ENCODE results near the gene GTF2IRD1. TPM values are rescaled to one million over a fixed set of nuclear protein-coding genes. Genes with fewer than 3 reads are reported as not detected.

GTF2IRD1 gene
- total and polyA plus RNA-seq, 9 of the 15 experiments (the other 6 are each of a cell fraction or from before 2014, with no cell fraction given): 9.1 to 30.2 (median 14.0) TPM

GRCh38 chr7:74544706-74545469, 91.2 kb downstream of the GTF2IRD1 start:
- Histone ChIP-seq H3K4me3 (no peak overlapping the region), H3K9me1 (ENCODE audit: control insufficient read depth, insufficient read depth, low read length) (no peaks in the 10 kb centered on the region), H4K20me1 (replicated peaks; ENCODE audit: control insufficient read depth, insufficient read depth, low read length) (no peaks in the 10 kb centered on the region), H3K27me3 (ENCODE audit: control insufficient read depth in 2 of 2, insufficient read depth in 2 of 2, low read length in 2 of 2) (no peaks in the 10 kb centered on the region), H3K79me2 (ENCODE audit: control insufficient read depth, insufficient read depth, low read length) (no peaks in the 10 kb centered on the region), H3K36me3 (ENCODE audit: control insufficient read depth, insufficient read depth, low read length) (peaks cover 29% of the 10 kb centered on the region; the same call in 1 of the 3 replicates), H3K9ac (ENCODE audit: insufficient read depth in 1 of 2, low read depth in 2 of 2, low read length in 2 of 2) (no peak overlapping the region), H3K9me3 (replicated peaks; ENCODE audit: control insufficient read depth, insufficient read depth, low read depth, low read length) (0 out of 2 replicates have a peak, but pooled peaks cover 2% of the 10 kb centered on the region), H3K4me2 (ENCODE audit: insufficient read depth, low read length) (no peak overlapping the region), H3K27ac (ENCODE audit: extremely low read depth, low read depth, low read length) (no peak overlapping the region), H2AFZ (ENCODE audit: low read depth, low read length) (no peak overlapping the region), H3K4me1 (replicated peaks in 1 of 2; ENCODE audit: control insufficient read depth in 2 of 2, insufficient read depth in 2 of 2, low read length in 2 of 2) (no peaks in the 10 kb centered on the region; a peak in 1 of 5 replicates)
- CTCF ChIA-PET (ENCODE audit: low intra/inter-chr PET ratio): no interaction called here
- no TSS peak for BruUV-seq (replicated peaks)
- POLR2A ChIA-PET: no interaction called here
- peak; percentile 96 for FAIRE-seq
- in situ Hi-C loops (cut with MboI): no loop called here
- ATAC-seq: peak; percentile 91
- WGBS (ENCODE audit: insufficient coverage, low coverage, missing lambda C conversion rate): 89% methylated on average over 11 of the region's 12 CpGs
- intact Hi-C loops (cut with micrococcal nuclease): loop anchor here (2.0 kb wide), 1 partner anchor 128 kb away; no protein-coding TSS in a partner anchor
- peak; percentile 60 to 74 (median 70) for DNase-seq (ENCODE audit: extremely low read depth in 1 of 4, low spot score in 3 of 4)
- no peak for TF ChIP-seq ZHX1 (conservative IDR thresholded peaks at IDR 0.05; ENCODE audit: low read length)
- 0 out of 2 replicates have a peak, but pooled peaks have one; percentile 15 for TF ChIP-seq TFAP4 (CRISPR knock-in tag; IDR thresholded peaks at IDR 0.05; ENCODE audit: borderline replicate concordance)
- peak; percentile 50; the same call in 1 of the 2 replicates for TF ChIP-seq REST (IDR thresholded peaks at IDR 0.05; ENCODE audit: borderline replicate concordance)
- TF ChIP-seq REST (CRISPR knock-in tag; IDR thresholded peaks at IDR 0.05; ENCODE audit: low read depth): no peak
- TF ChIP-seq SMC3 (conservative IDR thresholded peaks at IDR 0.05; ENCODE audit: insufficient read depth, low read depth, low read length): peak; percentile 33; the same call in 1 of the 2 replicates
- TF ChIP-seq CBX3 (IDR thresholded peaks at IDR 0.05; ENCODE audit: borderline replicate concordance in 1 of 2, low read length in 2 of 2): peak in 1 of 2 experiments; percentile 77; a peak in 2 of 3 replicates
- peak; percentile 73 for TF ChIP-seq SPI1 (IDR thresholded peaks at IDR 0.05; ENCODE audit: borderline replicate concordance, low read depth, low read length)
